Ectodermal cell (in vitro differentiated cells): ENCODE measurements around the gene GIT1.

Experiments used
- H3K27ac ChIP-seq: 2 replicates; pipeline ENCODE4 v1.7.0; 2013; ENCODE audit warnings: mild to moderate bottlenecking, low read depth, low read length; ENCODE audit not compliant: insufficient read depth, poor library complexity, severe bottlenecking
- H3K27me3 ChIP-seq: 2 replicates; pipeline ENCODE4 v1.7.0; 2013; ENCODE audit warnings: mild to moderate bottlenecking, low read length; ENCODE audit not compliant: insufficient read depth, control insufficient read depth, poor library complexity, severe bottlenecking
- H3K36me3 ChIP-seq: one replicate; pipeline ENCODE4 v1.7.0; 2013; ENCODE audit warnings: low read length; ENCODE audit not compliant: control insufficient read depth, insufficient read depth
- H3K4me1 ChIP-seq: one replicate; pipeline ENCODE4 v1.7.0; 2013; ENCODE audit warnings: low read length; ENCODE audit not compliant: control insufficient read depth, insufficient read depth
- H3K4me3 ChIP-seq: 2 replicates; pipeline ENCODE4 v1.7.0; 2013; ENCODE audit warnings: low read depth, low read length, control low read depth; ENCODE audit not compliant: insufficient read depth
- H3K9me3 ChIP-seq: 2 replicates; pipeline ENCODE4 v1.7.0; 2013; ENCODE audit warnings: mild to moderate bottlenecking, low read length, moderate library complexity; ENCODE audit not compliant: control insufficient read depth
- WGBS, 2 experiments: methylation state at CpG; one replicate each; pipeline ENCODE4 v1.1.7; 2013; ENCODE audit warnings: missing lambda C conversion rate in 2 of 2; 5-methylcytosine and 5-hydroxymethylcytosine counted together

The GIT1 gene

DNA sequence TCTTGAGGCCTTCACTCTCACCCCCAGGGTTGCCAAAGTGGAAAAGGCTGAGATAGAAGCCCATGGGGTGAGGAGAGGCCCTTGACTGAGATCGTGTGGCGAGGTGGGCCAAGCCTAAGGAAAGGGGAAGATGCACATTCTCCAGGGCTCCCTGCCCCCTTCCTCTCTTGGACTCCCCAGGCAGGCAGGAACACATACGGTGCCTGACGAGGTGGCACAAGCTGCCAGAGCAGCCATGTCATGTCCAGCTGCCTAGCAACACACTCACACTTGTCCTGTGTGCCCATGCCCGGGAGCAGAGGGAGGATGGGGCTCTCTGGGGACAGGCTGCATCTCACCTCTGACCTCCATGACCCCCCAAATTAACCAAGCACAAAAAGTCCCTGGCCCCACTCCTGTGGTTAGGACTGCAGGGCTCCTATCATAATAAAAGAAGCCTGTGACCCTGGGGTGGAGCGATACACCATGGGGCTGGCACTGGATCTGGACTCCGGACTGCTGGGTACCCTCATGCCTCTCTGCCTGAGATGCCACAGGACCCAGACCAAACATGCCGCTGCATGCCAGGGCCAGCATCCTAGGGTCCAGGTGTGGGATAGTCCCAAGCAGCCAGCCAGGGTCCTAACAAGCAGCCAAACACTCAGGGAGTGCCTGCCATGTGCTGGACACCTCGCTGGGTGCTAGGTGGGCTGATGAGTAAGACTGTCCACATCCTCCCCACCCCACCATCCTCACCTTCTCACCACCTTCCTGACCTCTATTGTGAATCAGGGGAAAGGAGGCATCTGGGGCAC, 2.6 kb downstream of the GIT1 start:
- Histone ChIP-seq H3K9me3 (no peaks in the 10 kb centered on the region), H3K4me1 (peaks cover 46% of the 10 kb centered on the region), H3K36me3 (no peaks in the 10 kb centered on the region), H3K27me3 (peaks cover 10% of the 10 kb centered on the region), H3K4me3 (peak overlapping the region; percentile 1), H3K27ac (no peak overlapping the region)
- WGBS, 2 experiments = 90% methylated on average over 9 of the region's 9 CpGs

DNA sequence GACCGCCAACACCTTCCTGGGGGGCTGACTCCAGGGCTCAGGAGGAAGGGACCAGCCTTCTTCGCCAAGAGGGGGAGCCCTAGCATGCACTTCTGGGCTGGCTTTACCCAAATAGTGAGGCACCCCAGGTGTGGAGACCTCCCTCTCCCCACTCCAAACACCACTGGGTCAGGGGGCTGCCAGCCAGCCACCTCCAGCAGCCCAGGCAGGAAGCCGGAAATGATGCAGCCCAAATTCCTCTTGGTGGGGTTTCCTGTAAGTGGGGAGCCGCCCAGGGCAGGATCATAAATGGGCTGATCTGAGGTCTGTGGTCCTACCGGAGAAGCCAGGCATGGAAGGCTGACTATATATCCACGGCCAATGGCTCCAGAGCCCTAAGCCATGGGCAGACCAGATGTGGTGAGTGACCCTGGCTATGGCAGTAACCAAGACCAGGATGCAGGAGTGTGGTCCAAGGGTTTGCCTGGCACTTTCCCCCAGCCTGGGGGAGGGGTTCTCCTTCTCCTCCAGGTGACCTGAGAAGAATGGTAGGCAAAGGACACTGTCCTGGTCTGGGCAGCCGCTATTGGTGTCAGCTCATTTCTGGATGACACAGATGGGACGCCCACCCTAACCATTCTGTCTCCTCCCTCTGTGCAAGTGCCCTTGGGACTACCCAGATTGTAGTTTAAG, 4.2 kb downstream of the GIT1 start:
- H3K4me1 ChIP-seq = peaks cover 41% of the 10 kb centered on the region
- peaks cover 4% of the 10 kb centered on the region for H3K27me3 ChIP-seq
- no peaks in the 10 kb centered on the region for H3K9me3 ChIP-seq
- no peak overlapping the region for H3K27ac ChIP-seq
- H3K36me3 ChIP-seq = peaks cover 9% of the 10 kb centered on the region
- 80 to 81% methylated on average over 8 of the region's 8 CpGs for WGBS, 2 experiments
- H3K4me3 ChIP-seq = no peak overlapping the region

DNA sequence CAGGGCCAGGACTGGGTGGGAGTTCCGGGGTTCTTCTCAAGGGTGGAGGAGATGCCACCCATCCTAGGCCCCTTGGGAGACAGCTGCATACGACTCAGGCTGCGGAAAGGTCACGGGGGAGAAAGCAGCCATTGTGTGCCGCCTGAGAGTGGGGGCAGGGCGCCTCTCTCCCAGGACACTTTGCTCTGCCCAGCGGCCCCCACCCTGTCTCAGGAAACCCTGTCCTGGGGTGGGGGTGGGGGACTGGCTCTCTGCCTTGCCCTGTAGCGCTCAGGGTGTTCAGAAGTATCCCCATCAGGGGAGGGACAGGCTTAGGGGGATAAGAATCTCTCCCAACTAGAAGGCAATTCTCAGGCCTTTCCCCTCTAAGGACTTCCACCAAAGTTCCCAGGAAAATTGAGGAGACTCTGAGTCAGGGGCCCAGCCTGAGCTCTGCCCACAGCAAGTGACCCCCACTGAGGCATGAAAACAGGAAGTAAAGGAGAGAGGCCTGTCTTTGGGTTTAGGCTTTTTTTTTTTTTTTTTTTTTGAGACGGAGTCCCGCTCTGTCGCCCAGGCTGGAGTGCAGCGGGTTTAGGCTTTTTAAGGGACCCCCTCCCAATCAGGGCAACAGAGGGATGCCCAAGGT, 4.9 kb downstream of the GIT1 start:
- 50 to 51% methylated on average over 12 of the region's 12 CpGs for WGBS, 2 experiments

DNA sequence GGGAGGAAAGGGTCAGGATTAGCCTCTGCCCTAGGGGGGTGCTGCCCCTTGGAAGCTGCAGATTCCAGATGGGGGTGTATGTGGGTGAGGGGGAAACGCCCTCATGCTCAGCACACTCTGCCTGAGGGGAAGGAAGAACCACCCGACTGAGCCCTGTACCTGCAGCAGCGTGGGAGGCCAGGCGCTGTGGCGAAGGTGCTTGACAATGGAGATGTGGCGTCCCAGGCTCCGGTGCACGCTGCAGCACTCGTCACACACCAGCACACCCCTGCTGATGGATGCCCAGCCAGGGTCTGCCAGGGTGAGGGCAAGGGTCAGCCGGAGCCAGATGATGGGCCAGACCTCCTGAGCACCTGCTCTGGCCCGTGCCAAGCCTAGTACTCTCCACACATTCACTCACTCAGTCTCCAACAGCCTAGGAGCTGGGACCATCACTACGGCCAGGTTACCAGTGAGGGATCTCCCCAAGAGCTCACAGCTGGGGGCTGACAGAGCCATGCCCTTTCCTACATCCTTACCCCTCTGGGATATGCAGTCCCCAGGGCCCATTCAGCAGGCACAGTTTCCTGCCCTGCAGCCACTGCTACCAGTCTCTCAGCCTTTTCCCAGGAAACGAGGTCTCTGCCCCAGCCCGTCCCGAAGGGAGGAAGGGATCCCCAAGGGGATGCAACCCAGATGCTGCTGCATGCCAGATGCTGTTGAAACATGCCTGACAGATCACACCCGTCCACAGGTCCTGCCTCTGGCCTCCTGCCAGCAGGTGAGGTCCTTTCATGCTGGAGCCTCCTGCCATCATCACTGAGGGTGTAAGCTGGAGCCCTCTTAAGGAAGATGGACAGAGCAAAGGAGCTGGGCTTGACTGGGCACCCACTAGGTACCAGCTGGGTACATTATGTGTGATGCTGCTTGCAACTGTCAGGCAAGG, 5.9 kb downstream of the GIT1 start:
- Histone ChIP-seq H3K4me3 (no peak overlapping the region), H3K4me1 (peaks cover 35% of the 10 kb centered on the region), H3K27ac (no peak overlapping the region), H3K36me3 (peaks cover 9% of the 10 kb centered on the region), H3K9me3 (no peaks in the 10 kb centered on the region), H3K27me3 (no peaks in the 10 kb centered on the region)
- WGBS, 2 experiments = 94% methylated on average over 16 of the region's 16 CpGs

More for the DNA sequence above, 4.9 kb downstream of the GIT1 start:
- Histone ChIP-seq H3K36me3 (peaks cover 9% of the 10 kb centered on the region), H3K9me3 (no peaks in the 10 kb centered on the region), H3K27ac (no peak overlapping the region), H3K4me1 (peaks cover 35% of the 10 kb centered on the region), H3K27me3 (no peaks in the 10 kb centered on the region), H3K4me3 (no peak overlapping the region)

DNA sequence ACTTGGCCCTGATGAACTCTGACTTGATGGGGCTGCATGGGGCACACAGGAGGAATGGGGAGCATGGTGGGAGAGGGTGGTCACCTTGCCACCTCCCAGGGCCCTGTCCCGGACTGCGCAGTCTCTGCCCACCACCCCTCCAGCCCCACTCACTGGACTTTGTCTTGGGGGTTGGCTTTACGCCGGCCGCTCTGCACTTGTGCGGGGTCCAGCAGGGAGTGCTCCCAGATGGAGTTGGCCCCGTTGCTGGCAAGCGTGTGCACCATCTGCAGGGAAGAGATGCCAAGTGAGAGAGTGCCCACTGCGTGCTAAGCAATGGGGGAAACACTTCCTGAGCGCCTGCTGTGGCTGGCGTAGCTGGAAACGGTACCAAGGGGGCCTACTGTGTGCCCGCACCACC, 6.7 kb downstream of the GIT1 start:
- Histone ChIP-seq H3K36me3 (peaks cover 9% of the 10 kb centered on the region), H3K9me3 (no peaks in the 10 kb centered on the region), H3K4me1 (peaks cover 27% of the 10 kb centered on the region), H3K27me3 (no peaks in the 10 kb centered on the region), H3K4me3 (no peak overlapping the region), H3K27ac (no peak overlapping the region)
- 95 to 96% methylated on average over 13 of the region's 13 CpGs for WGBS, 2 experiments

DNA sequence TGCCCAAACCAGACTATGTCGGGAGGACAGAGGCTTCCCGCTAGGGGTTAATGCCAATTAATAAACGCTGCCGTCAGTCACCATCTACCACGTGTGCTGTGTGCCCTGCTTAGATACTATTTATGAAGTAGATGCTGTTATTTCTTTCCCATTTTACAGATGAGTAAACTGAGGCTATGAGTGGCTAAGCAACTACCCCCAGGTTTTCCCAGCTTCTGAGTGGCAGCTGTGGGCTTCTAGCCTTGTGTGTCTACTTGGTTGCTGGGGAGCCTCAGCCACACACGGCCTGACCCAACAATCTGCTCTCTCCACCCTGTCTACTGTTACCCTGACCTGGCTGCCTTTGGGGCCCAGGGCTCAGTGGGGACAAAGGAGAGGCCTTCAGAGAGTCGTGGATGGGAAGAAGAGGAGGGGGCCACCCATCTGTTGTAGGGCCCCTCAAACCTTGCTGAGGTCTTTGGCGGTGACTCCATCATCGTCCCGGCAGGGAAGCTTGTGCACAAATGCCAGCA, 7.1 kb downstream of the GIT1 start:
- WGBS, 2 experiments = 95% methylated on average over 10 of the region's 10 CpGs
- Histone ChIP-seq H3K27ac (no peak overlapping the region), H3K4me1 (peaks cover 22% of the 10 kb centered on the region), H3K27me3 (no peaks in the 10 kb centered on the region), H3K36me3 (peaks cover 9% of the 10 kb centered on the region), H3K4me3 (no peak overlapping the region), H3K9me3 (no peaks in the 10 kb centered on the region)

DNA sequence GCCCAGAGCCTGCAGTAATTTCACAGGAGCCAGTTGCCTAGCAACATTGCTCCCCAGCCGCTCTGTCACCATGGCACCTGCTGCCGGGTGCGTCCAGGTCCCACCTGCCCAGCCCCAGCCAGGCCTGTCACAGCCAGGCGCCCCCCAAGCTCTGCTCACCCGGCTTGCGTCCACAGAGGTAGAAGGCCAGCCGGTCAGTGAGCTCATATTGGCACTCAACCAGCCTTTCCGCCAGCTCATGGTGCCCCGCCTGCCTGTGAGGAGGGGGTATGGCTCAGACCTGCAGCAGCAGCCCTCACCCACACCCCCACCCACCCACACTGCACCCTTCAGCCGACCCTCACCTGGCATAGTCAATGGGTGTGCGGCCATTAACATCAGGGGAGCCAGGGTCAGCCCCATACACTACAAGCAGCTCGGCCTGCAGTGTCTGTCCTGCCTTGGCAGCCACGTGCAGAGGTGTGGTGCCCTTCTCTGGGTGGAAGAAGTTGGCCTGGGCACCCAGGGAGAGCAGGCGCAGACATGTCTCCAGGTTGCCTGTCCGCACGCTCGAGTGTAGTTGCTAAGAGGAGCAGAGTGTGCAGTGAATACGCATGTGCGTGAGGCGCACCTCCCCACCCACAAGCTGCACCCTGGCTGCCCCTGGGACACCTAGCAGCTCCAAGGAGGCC, 7.7 kb downstream of the GIT1 start:
- Histone ChIP-seq H3K27ac (no peak overlapping the region), H3K4me3 (no peak overlapping the region), H3K9me3 (no peaks in the 10 kb centered on the region), H3K4me1 (peaks cover 16% of the 10 kb centered on the region), H3K27me3 (no peaks in the 10 kb centered on the region), H3K36me3 (peaks cover 10% of the 10 kb centered on the region)
- 94 to 95% methylated on average over 20 of the region's 20 CpGs for WGBS, 2 experiments

DNA sequence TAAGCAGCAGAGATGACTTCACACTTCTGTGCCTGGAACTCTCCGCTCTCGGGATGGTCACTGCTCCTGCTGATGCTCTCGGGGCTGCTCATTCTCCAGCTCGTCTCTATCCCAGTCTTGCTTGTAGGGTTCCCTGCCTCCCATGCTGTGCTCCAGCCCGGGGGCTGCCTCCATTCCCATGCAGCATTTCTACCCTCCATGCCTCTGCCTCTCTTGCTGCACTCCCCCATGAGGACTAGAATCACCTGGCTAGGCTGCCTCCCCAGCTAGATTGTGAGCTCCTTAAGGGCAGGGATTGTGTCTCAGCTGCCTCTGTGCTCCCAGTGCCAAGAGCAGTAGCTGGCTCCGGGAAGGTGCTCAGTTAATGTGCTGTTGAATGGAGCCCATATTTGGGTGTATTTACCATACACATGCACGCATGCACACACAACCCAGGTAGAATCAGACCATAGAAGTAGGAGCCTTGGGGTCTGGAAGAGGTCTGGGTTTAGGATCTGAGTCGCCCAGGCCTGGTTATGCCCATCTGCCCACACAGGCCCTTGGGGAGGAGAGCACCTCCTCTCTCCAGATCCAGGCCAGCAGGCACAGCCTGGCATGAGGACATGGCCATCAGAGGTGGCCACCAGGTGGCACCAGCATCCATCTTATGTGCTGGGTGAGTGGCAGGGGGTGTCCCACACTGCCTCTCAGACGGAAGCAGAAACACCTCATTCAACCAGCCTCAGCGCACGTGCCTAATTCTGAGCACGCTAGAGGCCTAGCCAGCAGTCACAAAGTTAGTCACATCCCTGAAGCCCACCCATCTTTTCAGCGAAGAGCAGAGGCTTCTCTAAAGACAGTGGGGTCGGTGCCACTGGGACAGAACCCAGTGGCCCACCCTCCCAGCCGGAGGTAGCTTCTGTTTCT, 9.3 kb downstream of the GIT1 start:
- WGBS, 2 experiments = 68 to 72% methylated on average over 15 of the region's 15 CpGs
- peaks cover 22% of the 10 kb centered on the region for H3K36me3 ChIP-seq

More for the DNA sequence above, 9.3 kb downstream of the GIT1 start:
- Histone ChIP-seq H3K27ac (no peak overlapping the region), H3K4me1 (peaks cover 10% of the 10 kb centered on the region), H3K9me3 (no peaks in the 10 kb centered on the region), H3K4me3 (no peak overlapping the region), H3K27me3 (no peaks in the 10 kb centered on the region)
